Measurements from ENCODE around the gene FMN2. TPM values are rescaled to one million over a fixed set of nuclear protein-coding genes. Genes with fewer than 3 reads are reported as not detected.

The FMN2 gene
- polyA plus RNA-seq, 2 of the 4 experiments (the other 2 are of a cell fraction): 2.8 to 4.2 TPM

- no peak for TF ChIP-seq CEBPB (IDR thresholded peaks at IDR 0.05)
- TF ChIP-seq POLR2AphosphoS2 (conservative IDR thresholded peaks at IDR 0.05; ENCODE audit: low read length): no peak
- TF ChIP-seq PHF8 (IDR thresholded peaks at IDR 0.05; ENCODE audit: borderline replicate concordance, low read depth): no peak
- no peak for TF ChIP-seq EP300 (IDR thresholded peaks at IDR 0.05)
- TF ChIP-seq NPAS2 (CRISPR knock-in tag; IDR thresholded peaks at IDR 0.05; ENCODE audit: borderline replicate concordance): no peak
- no peak for TF ChIP-seq ELK1 (IDR thresholded peaks at IDR 0.05; ENCODE audit: low read depth, low read length)
- peaks cover 10% of the 10 kb centered on the region for H3K4me1 ChIP-seq
- no peak overlapping the region for H3K4me3 ChIP-seq
- DNase-seq (ENCODE audit: low read depth in 1 of 2, low spot score in 1 of 2): no peak
- FAIRE-seq: no peak
- CTCF ChIA-PET: interaction anchor here (0.9 to 2.9 kb wide), 2 partner anchors 10 to 105 kb away, joined by 3 to 7 read pairs; no protein-coding TSS in a partner anchor
- POLR2A ChIA-PET: no interaction called here
- no peaks in the 10 kb centered on the region for H3K9me3 ChIP-seq
- no peak for ATAC-seq
- no peak overlapping the region for H3K4me2 ChIP-seq
- WGBS (ENCODE audit: missing lambda C conversion rate): 76% methylated on average over 4 of the region's 4 CpGs
- no peak overlapping the region for H3K27ac ChIP-seq
Measured at GRCh38 chr1:240503036-240503435, 411.4 kb downstream of the FMN2 start.

GRCh38 chr1:240503558-240503957 is 411.9 kb downstream of the FMN2 start:
- ChIA-PET CTCF (interaction anchor here (0.9 to 2.9 kb wide), 2 partner anchors 11 to 105 kb away, joined by 3 to 7 read pairs; no protein-coding TSS in a partner anchor), POLR2A (no interaction called here)
- H3K4me1 ChIP-seq: peaks cover 10% of the 10 kb centered on the region
- no peak for FAIRE-seq
- no peak overlapping the region for H3K4me3 ChIP-seq
- DNase-seq (ENCODE audit: low read depth in 1 of 2, low spot score in 1 of 2): no peak
- no peak for TF ChIP-seq RNF2 (IDR thresholded peaks at IDR 0.05; ENCODE audit: borderline replicate concordance, low read depth)
- TF ChIP-seq SREBF2 (IDR thresholded peaks at IDR 0.05): no peak
- no peak for TF ChIP-seq BCL3 (IDR thresholded peaks at IDR 0.05)
- TF ChIP-seq EHF (CRISPR knock-in tag; IDR thresholded peaks at IDR 0.05): no peak
- no peak for TF ChIP-seq ZSCAN20 (CRISPR knock-in tag; IDR thresholded peaks at IDR 0.05)
- TF ChIP-seq TFCP2L1 (CRISPR knock-in tag; IDR thresholded peaks at IDR 0.05): no peak
- no peak for TF ChIP-seq HEYL (CRISPR knock-in tag; IDR thresholded peaks at IDR 0.05)
- TF ChIP-seq RFX5 (IDR thresholded peaks at IDR 0.05): no peak
- TF ChIP-seq NPAS2 (CRISPR knock-in tag; IDR thresholded peaks at IDR 0.05; ENCODE audit: borderline replicate concordance): no peak
- TF ChIP-seq MYC (IDR thresholded peaks at IDR 0.05; ENCODE audit: borderline replicate concordance, low read length): no peak
- TF ChIP-seq FOSL2 (IDR thresholded peaks at IDR 0.05): no peak
- TF ChIP-seq FOSL2 (CRISPR knock-in tag; IDR thresholded peaks at IDR 0.05): no peak
- TF ChIP-seq CTCF (IDR thresholded peaks at IDR 0.05): no peak
- TF ChIP-seq HDAC2 (IDR thresholded peaks at IDR 0.05): no peak
- TF ChIP-seq POLR2A (IDR thresholded peaks at IDR 0.05; ENCODE audit: low read length): no peak
- H3K9me3 ChIP-seq: no peaks in the 10 kb centered on the region
- no peak overlapping the region for H3K27ac ChIP-seq
- no peak overlapping the region for H3K4me2 ChIP-seq
- ATAC-seq: no peak
- 0% methylated on average over 1 of the region's 1 CpG for WGBS (ENCODE audit: missing lambda C conversion rate)

GRCh38 chr1:240506176-240506575 is 414.5 kb downstream of the FMN2 start:
- WGBS (ENCODE audit: missing lambda C conversion rate): 74% methylated on average over 4 of the region's 4 CpGs
- FAIRE-seq: no peak
- Histone ChIP-seq H3K4me2 (no peak overlapping the region), H3K9me3 (no peaks in the 10 kb centered on the region), H3K4me1 (0 out of 3 replicates have a peak, but pooled peaks cover under 1% of the 10 kb centered on the region), H3K27ac (no peak overlapping the region), H3K4me3 (no peak overlapping the region)
- no peak for ATAC-seq
- DNase-seq (ENCODE audit: low read depth in 1 of 2, low spot score in 1 of 2): no peak
- ChIA-PET POLR2A (no interaction called here), CTCF (no interaction called here)
- TF ChIP-seq BHLHE40 (IDR thresholded peaks at IDR 0.05; ENCODE audit: low read depth, low read length) (no peak), ESRRA (IDR thresholded peaks at IDR 0.05; ENCODE audit: borderline replicate concordance, low read length) (no peak), PBX3 (IDR thresholded peaks at IDR 0.05) (no peak), FOSB (CRISPR knock-in tag; IDR thresholded peaks at IDR 0.05) (no peak), MAX (IDR thresholded peaks at IDR 0.05) (no peak), SREBF2 (IDR thresholded peaks at IDR 0.05) (no peak), HES2 (IDR thresholded peaks at IDR 0.05) (no peak), HOXB13 (CRISPR knock-in tag; IDR thresholded peaks at IDR 0.05; ENCODE audit: low read depth) (no peak), MAZ (IDR thresholded peaks at IDR 0.05; ENCODE audit: borderline replicate concordance, low read depth, low read length) (no peak), BCL3 (IDR thresholded peaks at IDR 0.05) (no peak), NR3C1 (IDR thresholded peaks at IDR 0.05) (no peak), EP300 (IDR thresholded peaks at IDR 0.05) (no peak), RFX5 (IDR thresholded peaks at IDR 0.05) (no peak), ZC3H11A (IDR thresholded peaks at IDR 0.05) (no peak)
